GM20000 (cell line): ENCODE data around the gene CACNG1.
A peak's percentile ranks its signal among the peaks of the same experiment; 100 is the strongest.

ENCODE experiments used
- DNase-seq: peaks from one replicate; pipeline ENCODE4 v3.0.0; 2012; ENCODE audit warnings: low spot score
- TF ChIP-seq, protein P1 (sequence below): IDR thresholded peaks from 2 replicates; pipeline ENCODE4 v1.5.1; 2012; ENCODE audit warnings: mild to moderate bottlenecking, control low read depth; ENCODE audit errors: extremely low read depth, missing control alignments

CACNG1 gene

DNA sequence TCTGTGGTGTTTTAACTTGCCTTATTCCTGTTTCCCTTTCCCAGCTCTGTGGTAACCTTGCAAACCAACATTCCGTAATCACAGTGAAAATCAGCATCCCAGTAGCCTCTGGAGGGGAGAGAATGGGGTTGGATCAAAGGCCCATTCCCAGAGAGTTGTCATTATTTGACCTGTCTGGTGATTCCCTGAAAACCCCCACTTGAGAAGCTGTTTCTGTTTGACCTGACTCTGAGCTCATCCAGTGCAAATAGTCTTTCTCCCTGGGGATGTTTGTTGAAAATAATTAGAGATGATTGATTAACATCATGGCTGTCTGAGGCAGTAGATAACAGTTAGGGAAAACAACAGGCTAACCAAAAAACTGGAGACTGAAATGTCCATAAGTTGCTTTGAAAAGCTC lies 3.0 kb downstream of the CACNG1 start:
- TF ChIP-seq, protein P1, sequence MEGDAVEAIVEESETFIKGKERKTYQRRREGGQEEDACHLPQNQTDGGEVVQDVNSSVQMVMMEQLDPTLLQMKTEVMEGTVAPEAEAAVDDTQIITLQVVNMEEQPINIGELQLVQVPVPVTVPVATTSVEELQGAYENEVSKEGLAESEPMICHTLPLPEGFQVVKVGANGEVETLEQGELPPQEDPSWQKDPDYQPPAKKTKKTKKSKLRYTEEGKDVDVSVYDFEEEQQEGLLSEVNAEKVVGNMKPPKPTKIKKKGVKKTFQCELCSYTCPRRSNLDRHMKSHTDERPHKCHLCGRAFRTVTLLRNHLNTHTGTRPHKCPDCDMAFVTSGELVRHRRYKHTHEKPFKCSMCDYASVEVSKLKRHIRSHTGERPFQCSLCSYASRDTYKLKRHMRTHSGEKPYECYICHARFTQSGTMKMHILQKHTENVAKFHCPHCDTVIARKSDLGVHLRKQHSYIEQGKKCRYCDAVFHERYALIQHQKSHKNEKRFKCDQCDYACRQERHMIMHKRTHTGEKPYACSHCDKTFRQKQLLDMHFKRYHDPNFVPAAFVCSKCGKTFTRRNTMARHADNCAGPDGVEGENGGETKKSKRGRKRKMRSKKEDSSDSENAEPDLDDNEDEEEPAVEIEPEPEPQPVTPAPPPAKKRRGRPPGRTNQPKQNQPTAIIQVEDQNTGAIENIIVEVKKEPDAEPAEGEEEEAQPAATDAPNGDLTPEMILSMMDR, result no peak

DNA sequence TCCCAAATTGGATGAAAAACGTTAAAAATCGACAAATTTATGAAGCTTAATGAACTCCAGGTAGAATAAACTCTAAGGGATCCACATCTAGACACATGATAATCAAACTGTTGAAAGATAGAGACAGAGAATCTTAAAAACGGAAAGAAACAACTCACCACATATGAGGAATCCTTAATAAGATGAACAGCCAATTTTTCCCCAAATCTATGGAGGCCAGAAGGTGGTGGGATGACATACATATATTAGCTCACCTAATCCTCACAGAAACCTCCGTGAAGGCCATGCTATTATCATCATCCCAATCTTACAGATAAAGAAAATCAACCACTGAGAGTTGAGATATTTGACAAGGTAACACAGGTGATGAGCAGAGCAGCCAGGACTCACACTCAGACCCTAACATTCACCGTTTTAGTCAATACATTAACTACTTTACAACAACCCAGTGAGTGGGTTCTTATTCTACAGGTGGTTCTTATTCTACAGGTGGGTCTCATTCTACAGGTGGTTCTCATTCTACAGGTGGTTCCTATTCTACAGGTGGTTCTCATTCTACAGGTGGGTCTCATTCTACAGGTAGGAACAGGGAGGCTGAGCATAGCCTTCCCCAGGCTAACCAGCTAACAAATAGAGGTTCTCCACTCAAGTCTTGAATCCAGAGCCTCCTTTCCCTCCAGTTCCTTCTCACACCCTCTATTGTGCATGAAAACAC lies 4.8 kb downstream of the CACNG1 start:
- no peak for DNase-seq
- TF ChIP-seq, protein P1, result no peak

More for the DNA sequence above, 3.0 kb downstream of the CACNG1 start:
- no peak for DNase-seq

DNA sequence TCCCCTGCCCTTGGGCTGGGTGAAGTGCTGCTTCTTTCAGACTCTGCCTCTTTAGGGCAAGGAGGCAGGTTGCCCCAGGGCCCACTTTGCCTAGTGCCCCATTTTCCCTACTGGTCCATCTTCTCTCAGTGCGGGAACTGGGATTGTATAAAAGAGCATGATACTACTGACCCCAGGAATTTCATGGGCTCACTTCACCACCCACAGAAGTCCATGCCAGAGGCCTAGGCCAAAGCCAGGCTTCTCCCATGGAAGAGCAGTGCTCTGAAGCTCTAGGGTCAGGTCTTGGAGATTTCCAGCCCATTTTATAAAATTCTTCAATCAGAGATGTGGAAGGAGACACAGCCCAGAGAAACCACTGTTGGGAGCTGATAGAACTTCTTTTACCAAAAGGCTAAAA lies 5.7 kb downstream of the CACNG1 start:
- TF ChIP-seq, protein P1, result no peak
- no peak for DNase-seq

DNA sequence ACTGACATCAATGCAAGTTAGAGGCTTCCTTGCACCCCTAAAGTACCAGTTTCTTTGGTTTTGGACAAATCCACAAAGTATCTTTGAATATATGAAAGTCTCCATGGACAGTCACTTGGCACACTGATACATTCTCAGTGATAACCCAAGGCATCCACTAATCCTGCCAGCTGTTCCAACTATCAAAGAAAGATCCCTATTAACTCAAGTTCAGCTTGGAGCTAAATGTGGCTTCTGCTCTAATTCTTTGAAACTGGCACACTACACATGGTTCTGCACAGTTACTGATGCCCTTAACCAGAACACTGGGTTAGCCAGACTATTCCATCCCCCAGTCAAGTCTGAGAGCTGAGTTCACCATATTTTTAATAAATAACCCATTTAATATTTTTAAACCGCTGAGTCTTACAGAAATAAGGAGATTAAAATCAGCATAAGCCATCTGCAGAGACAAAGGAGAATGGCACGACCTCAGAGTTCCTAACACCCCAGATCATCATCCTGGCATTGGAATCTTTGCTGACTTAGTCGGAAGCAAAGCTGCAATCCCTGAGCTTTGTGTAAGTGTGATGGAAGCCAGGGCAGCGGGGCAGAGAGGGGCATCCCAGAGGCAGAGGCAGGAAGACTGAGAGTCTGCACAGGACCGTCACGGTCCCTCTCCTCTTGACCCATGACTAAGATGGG lies 6.3 kb downstream of the CACNG1 start:
- peak; percentile 3 for DNase-seq
- TF ChIP-seq, protein P1, result no peak

DNA sequence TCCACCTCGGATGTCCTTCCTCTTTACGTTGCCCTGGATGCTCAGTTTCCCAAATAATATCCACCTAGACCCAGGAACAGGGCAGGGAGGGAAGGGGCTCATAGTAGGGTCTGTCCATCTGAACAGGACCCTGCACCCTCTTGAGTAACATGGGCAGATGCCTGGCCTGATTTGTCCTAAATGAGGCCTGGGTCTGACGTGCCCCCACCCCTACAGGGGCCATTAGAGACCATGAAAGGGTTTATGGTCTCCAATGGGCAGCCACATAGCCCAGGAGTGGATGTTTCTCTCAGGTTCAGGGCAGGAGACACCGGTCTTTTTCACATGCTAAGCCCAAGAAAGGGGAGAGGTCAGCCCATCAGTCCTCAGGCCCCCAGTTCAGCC lies 6.8 kb downstream of the CACNG1 start:
- DNase-seq, result no peak
- TF ChIP-seq, protein P1, result no peak

DNA sequence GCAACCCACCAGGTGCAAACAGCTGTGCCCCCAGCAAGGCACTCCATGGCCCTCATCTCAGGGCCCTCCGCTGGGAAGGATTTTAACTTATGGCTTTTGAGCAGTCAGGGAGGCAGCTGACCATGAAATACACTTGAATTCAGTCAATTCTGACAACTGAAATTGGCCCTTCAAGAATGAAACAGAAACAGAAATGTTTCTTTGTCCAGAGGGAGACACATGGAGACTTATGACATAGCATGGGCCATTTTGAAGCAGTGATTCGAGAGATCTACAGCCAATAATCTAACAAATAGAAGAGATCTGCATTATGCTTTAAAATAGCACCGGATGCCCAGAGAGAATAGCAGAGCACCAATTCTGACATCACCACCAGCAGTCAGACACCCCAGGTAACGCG lies 7.5 kb downstream of the CACNG1 start:
- peak; percentile 44 for DNase-seq
- TF ChIP-seq, protein P1, result no peak

DNA sequence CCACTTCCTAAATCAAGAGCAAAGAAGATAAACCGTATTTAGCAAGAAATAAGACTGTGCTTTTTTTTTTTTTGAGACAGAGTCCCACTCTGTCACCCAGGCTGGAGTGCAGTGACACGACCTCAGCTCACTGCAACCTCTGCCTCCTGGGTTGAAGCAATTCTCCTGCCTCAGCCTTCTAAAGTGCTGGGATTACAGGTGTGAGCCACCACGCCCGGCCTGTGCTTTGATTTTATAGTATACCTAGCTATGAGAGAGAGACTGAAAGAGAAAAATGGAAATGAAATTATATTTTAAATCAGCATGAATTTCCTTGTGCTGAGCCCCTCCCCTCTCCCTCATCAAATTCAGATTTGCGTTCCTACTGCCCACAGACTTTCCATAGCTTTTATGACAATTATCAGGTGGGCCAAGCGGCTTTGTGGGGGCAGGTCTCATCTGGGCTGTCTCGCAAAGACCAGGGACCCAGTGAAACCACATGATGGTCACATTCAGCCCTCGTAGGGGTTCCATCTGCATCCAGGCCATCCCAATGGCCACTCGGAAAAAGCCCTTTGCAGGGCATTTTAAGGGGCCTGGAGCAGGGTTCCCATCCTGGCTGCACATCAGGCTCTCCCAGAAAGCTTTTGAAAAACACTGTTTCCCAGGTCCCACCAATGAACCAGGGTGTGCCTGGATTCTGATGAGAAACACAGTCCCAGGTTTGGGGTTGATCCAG lies 8.5 kb downstream of the CACNG1 start:
- no peak for DNase-seq
- TF ChIP-seq, protein P1, result no peak
